GM23338 (cell line): ENCODE measurements around the gene RNGTT. TPM values are rescaled to one million over a fixed set of nuclear protein-coding genes. Genes with fewer than 3 reads are reported as not detected.

Experiments
- ATAC-seq: fragments of 200-7000 bp; cut with Tn5 transposase; 3 replicates; pipeline ENCODE4 v1.9.1; 2020
- DNase-seq: peaks from one replicate; pipeline ENCODE4 v3.0.0-alpha.2; 2015; ENCODE audit warnings: low spot score
- H2AFZ ChIP-seq: fragments of 200-600 bp; sonication (generic); 2 replicates; pipeline ENCODE4 v1.8.0; 2016; ENCODE audit warnings: antibody characterized with exemption, mild to moderate bottlenecking, moderate library complexity
- H3F3A ChIP-seq: fragments of 200-600 bp; sonication (generic); replicated peaks from 2 replicates; pipeline ENCODE4 v1.8.0; 2017; ENCODE audit warnings: antibody characterized with exemption, mixed run types, low read depth
- H3K27ac ChIP-seq: fragments of 200-600 bp; sonication (generic); 2 replicates; pipeline ENCODE4 v1.6.1; 2016; ENCODE audit warnings: low read depth
- H3K27me3 ChIP-seq: fragments of 200-600 bp; sonication (generic); 2 replicates; pipeline ENCODE4 v1.8.0; 2016; ENCODE audit warnings: mild to moderate bottlenecking, mixed run types, moderate library complexity; ENCODE audit not compliant: insufficient read depth
- H3K36me3 ChIP-seq: fragments of 200-600 bp; sonication (generic); 2 replicates; pipeline ENCODE4 v1.8.0; 2016; ENCODE audit warnings: mild to moderate bottlenecking; ENCODE audit not compliant: insufficient read depth
- H3K4me1 ChIP-seq: fragments of 200-600 bp; sonication (generic); 2 replicates; pipeline ENCODE4 v1.8.0; 2016; ENCODE audit warnings: mild to moderate bottlenecking, moderate library complexity; ENCODE audit not compliant: insufficient read depth
- H3K4me2 ChIP-seq: fragments of 200-600 bp; sonication (generic); 2 replicates; pipeline ENCODE4 v1.7.1; 2017; ENCODE audit warnings: mixed run types
- H3K4me3 ChIP-seq: fragments of 200-600 bp; sonication (generic); 2 replicates; pipeline ENCODE4 v1.6.1; 2016; ENCODE audit warnings: mixed run types
- H3K79me2 ChIP-seq: fragments of 200-600 bp; sonication (generic); replicated peaks from 2 replicates; pipeline ENCODE4 v1.8.0; 2017; ENCODE audit warnings: mild to moderate bottlenecking; ENCODE audit not compliant: insufficient read depth
- H3K9me2 ChIP-seq: fragments of 200-600 bp; sonication (generic); 2 replicates; pipeline ENCODE4 v1.8.0; 2017; ENCODE audit not compliant: insufficient read depth
- H4K20me1 ChIP-seq: fragments of 200-600 bp; sonication (generic); replicated peaks from 2 replicates; pipeline ENCODE4 v1.8.0; 2017; ENCODE audit warnings: mild to moderate bottlenecking; ENCODE audit not compliant: insufficient read depth
- H3K27ac Mint-ChIP-seq: 2 replicates; pipeline ENCODE4 v1.8.0; 2020; ENCODE audit warnings: inconsistent platforms, mild to moderate bottlenecking, moderate library complexity, mixed read lengths
- H3K27me3 Mint-ChIP-seq: 3 replicates; pipeline ENCODE4 v1.8.0; 2022; ENCODE audit warnings: low read depth, mild to moderate bottlenecking, moderate library complexity, mixed read lengths, inconsistent platforms; ENCODE audit not compliant: insufficient read depth, poor library complexity
- H3K36me3 Mint-ChIP-seq: 3 replicates; pipeline ENCODE4 v1.8.0; 2021; ENCODE audit warnings: low read depth, mild to moderate bottlenecking, inconsistent platforms, moderate library complexity, mixed read lengths
- H3K4me1 Mint-ChIP-seq: 3 replicates; pipeline ENCODE4 v1.8.0; 2020; ENCODE audit warnings: mild to moderate bottlenecking, inconsistent platforms, mixed read lengths
- H3K4me3 Mint-ChIP-seq: 3 replicates; pipeline ENCODE4 v1.8.0; 2021; ENCODE audit warnings: moderate library complexity, mild to moderate bottlenecking, inconsistent platforms, mixed read lengths
- H3K9me3 Mint-ChIP-seq: 3 replicates; pipeline ENCODE4 v1.8.0; 2020; ENCODE audit warnings: moderate library complexity, mild to moderate bottlenecking, inconsistent platforms, mixed read lengths
- CREB1 ChIP-seq: fragments of 250-450 bp; sonication (Bioruptor Pico); IDR thresholded peaks from 2 replicates; pipeline ENCODE4 v1.5.0; 2020; ENCODE audit warnings: low read depth, mild to moderate bottlenecking, moderate library complexity
- CTCF ChIP-seq, 2 experiments: fragments of 200-600 bp in 1 of 2; sonication (generic) in 1 of 2; conservative IDR thresholded peaks; 2 replicates each; pipeline versions ENCODE4 v1.5.1 to v1.6.1; 2016 to 2017; ENCODE audit warnings: antibody characterized with exemption in 2 of 2, low read depth in 2 of 2, mild to moderate bottlenecking in 2 of 2, moderate library complexity in 1 of 2
- ETS1 ChIP-seq: IDR thresholded peaks from 2 replicates; pipeline ENCODE4 v1.6.1; 2016; ENCODE audit warnings: antibody characterized with exemption
- EZH2 ChIP-seq: fragments of 200-600 bp; sonication (generic); IDR thresholded peaks from one replicate; pipeline ENCODE4 v1.8.0; 2017; ENCODE audit warnings: antibody characterized with exemption, mild to moderate bottlenecking, low read depth; ENCODE audit not compliant: unreplicated experiment
- EZH2phosphoT487 ChIP-seq: fragments of 200-600 bp; sonication (generic); IDR thresholded peaks from one replicate; pipeline ENCODE4 v1.8.1; 2018; ENCODE audit warnings: antibody characterized with exemption; ENCODE audit not compliant: unreplicated experiment
- JUNB ChIP-seq: IDR thresholded peaks from one replicate; pipeline ENCODE4 v1.6.1; 2016; ENCODE audit warnings: antibody characterized with exemption; ENCODE audit not compliant: unreplicated experiment
- NANOG ChIP-seq: IDR thresholded peaks from 2 replicates; pipeline ENCODE4 v1.6.1; 2016; ENCODE audit warnings: antibody characterized with exemption, borderline replicate concordance
- POLR2AphosphoS5 ChIP-seq: IDR thresholded peaks from 2 replicates; pipeline ENCODE4 v1.6.1; 2016; ENCODE audit warnings: antibody characterized with exemption, low read depth
- REST ChIP-seq: IDR thresholded peaks from one replicate; pipeline ENCODE4 v1.6.1; 2018; ENCODE audit warnings: antibody characterized with exemption; ENCODE audit not compliant: unreplicated experiment
- STAT1 ChIP-seq: IDR thresholded peaks from one replicate; pipeline ENCODE4 v1.6.1; 2016; ENCODE audit warnings: antibody characterized with exemption; ENCODE audit not compliant: unreplicated experiment
- ZNF114 ChIP-seq: fragments of 250-450 bp; sonication (Bioruptor Pico); IDR thresholded peaks from 2 replicates; pipeline ENCODE4 v1.5.0; 2020; ENCODE audit warnings: mild to moderate bottlenecking, moderate library complexity
- ZNF331 ChIP-seq: fragments of 250-450 bp; sonication (Bioruptor Pico); IDR thresholded peaks from 2 replicates; pipeline ENCODE4 v1.5.0; 2020; ENCODE audit warnings: low read depth, mild to moderate bottlenecking, moderate library complexity
- ZNF462 ChIP-seq: fragments of 250-450 bp; sonication (Bioruptor Pico); IDR thresholded peaks from 2 replicates; pipeline ENCODE4 v1.5.0; 2020; ENCODE audit warnings: mild to moderate bottlenecking, moderate library complexity
- polyA plus RNA-seq: library from polyadenylated mRNA; unstranded; fragments of >200 nt; fragmentation: Nextera tagmentation; extraction: Ambion mirVana; gene quantifications from 2 replicates; pipeline ENCODE4 v1.2.1, GENCODE V29; 2016
- total RNA-seq: library from RNA; depleted of rRNA; stranded (reverse); fragments of >200 nt; shearing (Covaris generic); gene quantifications from 2 replicates; pipeline ENCODE4 v1.2.3, GENCODE V29; 2014

The RNGTT gene
- total and polyA plus RNA-seq, 2 experiments from 2014 or later, result 11.2 to 29.2 TPM

GRCh38 chr6:88880021-88880420 is 83.4 kb downstream of the RNGTT start:
- no peaks in the 10 kb centered on the region for H3K9me2 ChIP-seq
- H3K4me1 ChIP-seq, result 0 out of 2 replicates have a peak, but pooled peaks cover 8% of the 10 kb centered on the region
- Mint-ChIP-seq H3K4me3 (no peak overlapping the region), H3K4me1 (peaks cover 20% of the 10 kb centered on the region; the same call in 2 of the 3 replicates), H3K27me3 (no peaks in the 10 kb centered on the region), H3K9me3 (peaks cover 7% of the 10 kb centered on the region; the same call in 2 of the 3 replicates), H3K36me3 (peaks cover 12% of the 10 kb centered on the region), H3K27ac (no peak overlapping the region)
- no peaks in the 10 kb centered on the region for H3K27me3 ChIP-seq
- 0 out of 2 replicates have a peak, but pooled peaks cover under 1% of the 10 kb centered on the region for H3K36me3 ChIP-seq
- DNase-seq, result no peak
- no peaks in the 10 kb centered on the region for H3F3A ChIP-seq
- H3K4me2 ChIP-seq, result no peak overlapping the region
- H3K27ac ChIP-seq, result no peak overlapping the region
- H4K20me1 ChIP-seq, result 0 out of 2 replicates have a peak, but pooled peaks cover 9% of the 10 kb centered on the region
- ATAC-seq, result no peak
- no peaks in the 10 kb centered on the region; the same call in 1 of the 2 replicates for H3K79me2 ChIP-seq
- no peak overlapping the region for H3K4me3 ChIP-seq
- H2AFZ ChIP-seq, result no peak overlapping the region
- TF ChIP-seq REST, result no peak
- TF ChIP-seq EZH2, result no peak
- no peak for TF ChIP-seq ETS1
- TF ChIP-seq NANOG, result no peak
- no peak for TF ChIP-seq CTCF (conservative IDR thresholded peaks at IDR 0.05; ENCODE audit: low read depth in 2 of 2)
- no peak for TF ChIP-seq JUNB
- TF ChIP-seq ZNF331 (CRISPR knock-in tag), result no peak
- no peak for TF ChIP-seq ZNF462
- no peak for TF ChIP-seq CREB1 (CRISPR knock-in tag)
- TF ChIP-seq ZNF114 (CRISPR knock-in tag), result no peak
- TF ChIP-seq EZH2phosphoT487, result no peak
- no peak for TF ChIP-seq STAT1
- no peak for TF ChIP-seq POLR2AphosphoS5
